ENCODE results near the gene LPP.
A peak's percentile ranks its signal among the peaks of the same experiment; 100 is the strongest.

The LPP gene

GRCh38 chr3:188939814-188940572, 786.0 kb downstream of the LPP start:
- peak overlapping the region; percentile 53 for H3K27ac ChIP-seq
- TF ChIP-seq, protein P1, sequence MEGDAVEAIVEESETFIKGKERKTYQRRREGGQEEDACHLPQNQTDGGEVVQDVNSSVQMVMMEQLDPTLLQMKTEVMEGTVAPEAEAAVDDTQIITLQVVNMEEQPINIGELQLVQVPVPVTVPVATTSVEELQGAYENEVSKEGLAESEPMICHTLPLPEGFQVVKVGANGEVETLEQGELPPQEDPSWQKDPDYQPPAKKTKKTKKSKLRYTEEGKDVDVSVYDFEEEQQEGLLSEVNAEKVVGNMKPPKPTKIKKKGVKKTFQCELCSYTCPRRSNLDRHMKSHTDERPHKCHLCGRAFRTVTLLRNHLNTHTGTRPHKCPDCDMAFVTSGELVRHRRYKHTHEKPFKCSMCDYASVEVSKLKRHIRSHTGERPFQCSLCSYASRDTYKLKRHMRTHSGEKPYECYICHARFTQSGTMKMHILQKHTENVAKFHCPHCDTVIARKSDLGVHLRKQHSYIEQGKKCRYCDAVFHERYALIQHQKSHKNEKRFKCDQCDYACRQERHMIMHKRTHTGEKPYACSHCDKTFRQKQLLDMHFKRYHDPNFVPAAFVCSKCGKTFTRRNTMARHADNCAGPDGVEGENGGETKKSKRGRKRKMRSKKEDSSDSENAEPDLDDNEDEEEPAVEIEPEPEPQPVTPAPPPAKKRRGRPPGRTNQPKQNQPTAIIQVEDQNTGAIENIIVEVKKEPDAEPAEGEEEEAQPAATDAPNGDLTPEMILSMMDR (IDR thresholded peaks at IDR 0.05), result no peak
- TF ChIP-seq ZFX (IDR thresholded peaks at IDR 0.05; ENCODE audit: borderline replicate concordance), result no peak

Measured in 22Rv1 (cell line).